NCI-H510A treated with DMSO at 0.1 percent for 48 hours (cell line): ENCODE results near the gene LUC7L3.
"Not testable (repeated sequence)": the region's sequence is repeated elsewhere in the genome, so short reads cannot be mapped to it uniquely, and the experiment has no call there.

Source experiments
- DNase-seq: peaks from one replicate; lab custom pipeline; 2025; lab: John Stamatoyannopoulos, UW

LUC7L3 gene

DNA sequence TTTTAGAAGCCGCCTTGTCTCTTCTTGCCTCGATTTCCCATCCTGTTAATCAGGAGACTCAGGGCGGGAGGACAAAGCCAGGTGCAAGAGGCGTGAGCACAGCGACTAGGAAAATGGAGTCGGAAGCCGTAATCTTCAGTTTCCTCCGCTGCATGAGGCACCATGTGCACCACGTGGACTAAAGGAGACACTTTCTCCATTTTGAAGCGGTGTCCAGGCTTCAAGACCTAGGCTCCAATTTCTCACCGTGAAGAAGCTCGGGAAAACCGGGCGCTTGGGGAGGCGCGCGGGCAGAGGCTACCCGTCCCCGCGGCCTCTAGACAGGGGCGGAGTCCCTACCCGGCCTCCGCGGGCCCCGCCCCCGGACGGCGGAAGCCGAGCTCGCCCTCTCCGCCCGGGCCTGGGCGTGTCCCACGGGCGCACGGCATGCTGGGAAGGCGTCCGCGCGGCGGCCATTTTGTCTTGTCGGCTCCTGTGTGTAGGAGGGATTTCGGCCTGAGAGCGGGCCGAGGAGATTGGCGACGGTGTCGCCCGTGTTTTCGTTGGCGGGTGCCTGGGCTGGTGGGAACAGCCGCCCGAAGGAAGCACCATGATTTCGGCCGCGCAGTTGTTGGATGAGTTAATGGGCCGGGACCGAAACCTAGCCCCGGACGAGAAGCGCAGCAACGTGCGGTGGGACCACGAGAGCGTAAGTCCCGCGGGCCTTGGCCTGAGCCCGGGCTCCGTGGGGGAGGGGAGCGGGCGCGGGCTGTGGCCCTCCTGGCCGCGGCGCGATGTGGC is at the start of gene LUC7L3:
Gene LUC7L3 (plus strand): TSS at position 460 of the 780 bp plus-strand sequence. CDS start 130 bp downstream, at position 590.
- peak; percentile 97 for DNase-seq

DNA sequence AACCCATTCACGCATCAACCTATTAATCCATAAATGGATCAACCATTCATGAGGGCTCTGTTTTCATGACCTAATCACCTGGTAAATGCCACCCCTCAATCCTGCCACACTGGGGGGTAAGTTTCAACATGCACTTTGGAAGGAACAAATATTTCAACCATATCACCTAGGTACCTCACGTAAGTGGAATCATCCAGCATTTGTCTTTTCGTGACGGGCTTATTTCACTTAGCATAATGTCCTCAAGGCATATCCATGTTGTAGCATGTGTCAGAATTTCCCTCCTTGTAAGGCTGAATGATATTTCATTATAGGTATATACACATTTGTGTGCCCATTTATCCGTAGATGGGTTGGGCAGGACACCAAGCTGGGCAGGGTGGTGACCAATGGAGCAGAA is 47.3 kb upstream of the LUC7L3 start:
- no peak for DNase-seq

DNA sequence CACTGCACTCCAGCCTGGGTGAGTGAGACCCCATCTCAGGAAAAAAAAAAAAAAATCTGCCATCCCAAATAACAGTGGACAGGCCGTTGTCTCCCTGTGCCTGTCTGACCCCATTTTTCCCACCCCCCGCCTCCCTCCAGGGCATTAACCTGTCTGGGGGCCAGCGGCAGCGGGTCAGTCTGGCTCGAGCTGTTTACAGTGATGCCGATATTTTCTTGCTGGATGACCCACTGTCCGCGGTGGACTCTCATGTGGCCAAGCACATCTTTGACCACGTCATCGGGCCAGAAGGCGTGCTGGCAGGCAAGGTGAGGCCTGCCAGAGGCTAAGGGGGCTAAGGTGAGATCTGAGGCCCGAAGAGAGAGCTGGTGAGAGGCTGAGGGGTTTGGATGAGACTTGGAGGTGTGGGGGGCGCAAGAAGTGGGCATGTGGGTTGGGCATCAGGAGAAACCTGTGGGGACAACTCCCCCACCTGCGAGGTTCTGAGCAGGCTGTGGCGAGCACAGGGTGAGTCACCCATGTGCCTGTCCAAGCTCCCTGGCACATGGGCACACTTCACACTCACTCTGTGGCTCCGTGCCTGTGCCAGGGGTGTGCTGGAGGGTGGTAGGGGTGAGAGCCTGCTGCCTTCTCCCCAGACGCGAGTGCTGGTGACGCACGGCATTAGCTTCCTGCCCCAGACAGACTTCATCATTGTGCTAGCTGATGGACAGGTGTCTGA is 46.4 kb upstream of the LUC7L3 start:
- no peak for DNase-seq

GRCh38 chr17:50675190-50675589 is 44.2 kb upstream of the LUC7L3 start:
- DNase-seq, result no peak

DNA sequence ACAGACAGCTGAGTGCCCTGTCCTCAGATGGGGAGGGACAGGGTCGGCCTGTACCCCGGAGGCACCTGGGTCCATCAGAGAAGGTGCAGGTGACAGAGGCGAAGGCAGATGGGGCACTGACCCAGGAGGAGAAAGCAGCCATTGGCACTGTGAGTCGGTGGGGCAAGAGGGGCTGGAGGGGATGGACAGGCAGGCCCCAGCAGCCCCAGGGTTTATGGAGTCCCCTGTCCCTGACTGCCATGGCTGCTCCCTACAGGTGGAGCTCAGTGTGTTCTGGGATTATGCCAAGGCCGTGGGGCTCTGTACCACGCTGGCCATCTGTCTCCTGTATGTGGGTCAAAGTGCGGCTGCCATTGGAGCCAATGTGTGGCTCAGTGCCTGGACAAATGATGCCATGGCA is 43.8 kb upstream of the LUC7L3 start:
- DNase-seq, result no peak

DNA sequence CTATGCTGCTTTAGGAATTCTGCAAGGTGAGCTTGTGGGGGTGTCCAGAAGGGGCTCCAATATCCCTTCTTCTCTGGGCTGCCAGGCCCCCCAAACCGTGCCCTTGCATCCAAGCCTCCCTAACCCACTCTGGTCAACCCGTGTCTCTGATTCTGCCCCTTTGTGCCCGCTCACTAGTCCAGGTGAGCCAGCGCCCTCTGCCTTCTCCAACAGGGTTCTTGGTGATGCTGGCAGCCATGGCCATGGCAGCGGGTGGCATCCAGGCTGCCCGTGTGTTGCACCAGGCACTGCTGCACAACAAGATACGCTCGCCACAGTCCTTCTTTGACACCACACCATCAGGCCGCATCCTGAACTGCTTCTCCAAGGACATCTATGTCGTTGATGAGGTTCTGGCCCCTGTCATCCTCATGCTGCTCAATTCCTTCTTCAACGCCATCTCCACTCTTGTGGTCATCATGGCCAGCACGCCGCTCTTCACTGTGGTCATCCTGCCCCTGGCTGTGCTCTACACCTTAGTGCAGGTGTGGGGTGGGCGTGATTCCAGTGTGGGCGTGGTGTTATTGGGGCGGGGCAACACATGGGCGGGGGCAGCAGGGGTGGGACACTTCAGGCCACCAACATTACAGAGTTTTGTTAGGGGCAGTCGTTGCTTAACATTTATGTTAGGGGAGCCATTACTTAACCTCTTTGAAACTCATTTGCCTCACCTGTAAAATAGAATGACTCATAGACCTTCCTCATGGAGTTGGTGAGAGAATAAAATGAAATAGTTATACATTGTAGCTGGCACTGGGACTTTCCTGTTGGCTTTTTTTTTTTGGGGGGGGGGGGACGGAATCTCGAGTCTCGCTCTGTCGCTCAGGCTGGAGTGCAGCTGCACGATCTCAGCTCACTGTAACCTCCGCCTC is 43.1 kb upstream of the LUC7L3 start:
- DNase-seq, result no peak

- no peak for DNase-seq
Observed at GRCh38 chr17:50677851-50678375, 41.5 kb upstream of the LUC7L3 start.

DNA sequence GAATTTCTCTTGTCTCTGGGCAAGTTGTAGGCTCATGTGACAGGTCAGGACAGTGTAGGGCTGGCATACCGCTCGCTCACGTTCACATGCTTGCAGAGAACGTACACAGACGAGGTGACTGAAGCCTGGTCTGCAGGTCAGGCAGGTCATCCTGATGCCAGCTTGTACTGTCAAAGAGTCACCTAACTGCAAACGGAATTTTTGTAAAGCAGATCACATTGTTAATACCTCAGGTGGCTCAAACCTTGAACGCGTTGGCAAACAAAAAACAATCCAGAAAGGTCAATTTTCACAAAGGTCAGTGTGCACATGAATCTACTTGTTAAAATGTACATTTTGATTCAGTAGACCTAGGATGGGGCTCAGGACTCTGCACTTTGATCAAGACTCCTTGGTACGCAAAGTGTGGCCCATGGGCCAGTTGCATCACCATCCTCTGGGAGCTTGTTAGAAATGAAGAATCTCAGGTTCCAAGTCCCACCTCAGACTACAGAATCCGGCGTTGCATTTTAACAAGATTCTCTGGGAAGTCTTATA is 40.3 kb upstream of the LUC7L3 start:
- DNase-seq, result no peak

DNA sequence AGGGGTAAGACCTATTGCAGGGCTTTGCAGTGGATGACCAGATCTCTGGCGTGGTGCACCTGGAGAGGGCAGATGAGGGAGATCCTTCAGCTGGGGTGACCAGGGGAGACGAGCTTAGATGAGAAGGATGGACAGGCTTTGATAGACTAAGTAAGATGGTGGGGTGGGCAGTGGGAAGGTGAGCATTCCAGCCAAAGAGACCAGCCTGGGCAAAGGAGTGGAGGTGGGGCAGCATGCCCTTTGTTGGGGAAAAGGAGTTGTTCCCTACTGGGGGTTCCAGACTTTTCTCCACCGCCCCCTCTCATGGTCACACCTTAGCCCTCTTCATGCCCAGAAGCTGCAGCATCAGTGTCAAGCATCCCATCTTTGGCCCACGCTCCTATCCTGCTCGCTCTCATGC is 39.3 kb upstream of the LUC7L3 start:
- no peak for DNase-seq

- DNase-seq, result not testable (repeated sequence)
Observed at GRCh38 chr17:50680543-50681262, 38.7 kb upstream of the LUC7L3 start.

GRCh38 chr17:50681263-50682200 is 37.9 kb upstream of the LUC7L3 start:
- DNase-seq, result peak; percentile 76

- DNase-seq, result no peak
Observed at GRCh38 chr17:50682441-50682840, 37.0 kb upstream of the LUC7L3 start.

GRCh38 chr17:50682938-50683337 is 36.5 kb upstream of the LUC7L3 start:
- no peak for DNase-seq

DNA sequence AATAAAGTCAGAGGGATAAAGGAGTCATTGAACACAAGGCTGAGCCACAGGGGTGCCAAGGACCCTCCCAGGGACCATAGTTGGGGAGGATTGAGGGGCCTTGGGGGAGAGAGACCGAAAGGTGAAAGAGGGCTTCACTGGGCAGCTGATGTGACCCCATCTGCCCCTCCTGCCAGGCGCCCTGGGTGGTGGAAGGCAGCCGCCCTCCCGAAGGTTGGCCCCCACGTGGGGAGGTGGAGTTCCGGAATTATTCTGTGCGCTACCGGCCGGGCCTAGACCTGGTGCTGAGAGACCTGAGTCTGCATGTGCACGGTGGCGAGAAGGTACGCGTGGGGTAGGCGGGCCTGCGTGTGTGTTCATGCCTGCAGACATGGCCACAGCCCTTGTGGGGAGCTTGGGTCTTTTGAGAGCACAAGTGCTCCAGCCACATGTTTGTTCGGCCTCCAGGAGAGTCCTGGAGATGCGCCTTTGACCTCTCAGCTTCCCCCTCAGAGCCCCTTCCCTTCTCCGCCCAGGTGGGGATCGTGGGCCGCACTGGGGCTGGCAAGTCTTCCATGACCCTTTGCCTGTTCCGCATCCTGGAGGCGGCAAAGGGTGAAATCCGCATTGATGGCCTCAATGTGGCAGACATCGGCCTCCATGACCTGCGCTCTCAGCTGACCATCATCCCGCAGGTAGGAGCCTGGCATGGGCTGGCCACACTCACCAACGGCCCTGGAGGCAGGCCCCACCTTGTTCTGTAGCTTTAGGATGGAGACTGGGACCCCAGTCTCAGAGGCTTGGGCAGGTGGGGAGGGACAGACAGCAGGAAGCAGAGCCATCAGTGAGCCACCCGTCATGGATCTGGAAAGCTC is 35.7 kb upstream of the LUC7L3 start:
- no peak for DNase-seq

GRCh38 chr17:50684288-50684611 is 35.2 kb upstream of the LUC7L3 start:
- no peak for DNase-seq

GRCh38 chr17:50684612-50685333 is 34.6 kb upstream of the LUC7L3 start:
- DNase-seq, result peak; percentile 91

DNA sequence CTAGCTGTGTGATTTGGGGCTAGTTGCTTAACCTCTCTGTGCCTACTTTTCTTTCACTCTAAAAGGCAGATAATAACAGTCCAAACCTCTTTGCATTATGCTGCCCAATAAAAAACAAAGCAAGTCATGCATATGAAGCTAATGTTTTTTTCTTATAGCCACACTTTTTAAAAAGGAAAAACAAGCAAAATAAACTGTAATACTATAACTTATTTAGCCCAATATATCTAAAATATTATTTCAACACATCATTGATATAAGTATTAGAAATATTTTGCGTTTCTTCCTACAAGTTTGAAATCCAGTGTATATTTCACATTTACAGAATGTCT is 34.1 kb upstream of the LUC7L3 start:
- DNase-seq, result no peak

DNA sequence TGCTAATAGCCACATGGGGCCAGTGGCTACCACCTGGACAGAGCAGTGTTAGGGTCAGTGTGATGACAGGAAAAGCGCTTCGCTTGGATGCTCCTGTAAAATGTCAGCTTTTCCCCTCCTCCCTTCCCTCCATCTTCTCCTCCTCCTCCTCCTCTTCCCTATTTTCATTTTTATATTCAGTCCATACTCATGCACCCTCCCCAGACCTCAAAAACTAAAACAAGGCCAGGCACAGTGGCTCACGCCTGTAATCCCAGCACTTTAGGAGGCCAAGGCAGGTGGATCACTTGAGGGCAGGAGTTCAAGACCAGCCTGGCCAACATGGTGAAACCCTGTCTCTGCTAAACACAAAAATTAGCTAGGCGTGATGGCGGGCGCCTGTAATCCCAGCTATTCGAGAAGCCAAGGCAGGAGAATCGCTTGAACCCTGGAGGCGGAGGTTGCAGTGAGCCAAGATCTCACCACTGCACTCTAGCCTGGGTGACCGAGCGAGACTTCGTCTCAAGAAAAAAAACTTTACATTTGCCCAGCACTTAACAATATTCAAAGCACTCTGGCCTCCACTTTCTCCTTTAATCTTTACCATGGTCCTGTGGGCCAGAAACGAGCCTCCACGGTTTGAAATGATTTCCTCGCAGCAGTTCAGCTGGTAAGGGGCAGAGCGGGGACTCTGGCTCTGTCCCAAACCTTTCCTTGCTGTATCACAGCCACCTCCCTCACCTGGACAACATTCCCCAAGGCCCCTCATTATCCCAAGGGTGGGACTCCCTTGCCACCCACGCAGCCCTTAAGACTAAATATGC is 33.5 kb upstream of the LUC7L3 start:
- no peak for DNase-seq
